ENCODE results near the gene EIF2S2. TPM values are rescaled to one million over a fixed set of nuclear protein-coding genes. Genes with fewer than 3 reads are reported as not detected.

The EIF2S2 gene
- total and polyA plus RNA-seq, 2 experiments from 2014 or later: 109 to 138 TPM

GRCh38 chr20:34049897-34050695, 61.9 kb downstream of the EIF2S2 start:
- H3K9me2 ChIP-seq (ENCODE audit: insufficient read depth): no peaks in the 10 kb centered on the region
- no peak overlapping the region for H3K27ac ChIP-seq
- DNase-seq: no peak
- no peaks in the 10 kb centered on the region for H3K36me3 ChIP-seq (ENCODE audit: low read depth)
- no peaks in the 10 kb centered on the region for H3K9me3 ChIP-seq (ENCODE audit: low read depth)
- in situ Hi-C loops (cut with MboI): no loop called here
- H3K4me2 ChIP-seq (ENCODE audit: unreplicated experiment): no peak overlapping the region
- 72 to 73% methylated on average over 4 of the region's 4 CpGs for WGBS, 2 experiments (ENCODE audit: low coverage in 1 of 2, low lambda C conversion rate in 2 of 2, missing lambda C conversion rate in 2 of 2)
- H4K20me1 ChIP-seq (ENCODE audit: insufficient read depth): 0 out of 2 replicates have a peak, but pooled peaks cover 13% of the 10 kb centered on the region
- H3F3A ChIP-seq (ENCODE audit: insufficient read depth): no peaks in the 10 kb centered on the region
- H3K9ac ChIP-seq: no peak overlapping the region
- no peak overlapping the region for H3K4me3 ChIP-seq
- TF ChIP-seq EZH2phosphoT487 (IDR thresholded peaks at IDR 0.05; ENCODE audit: insufficient read depth, low read depth) (no peak), EZH2 (IDR thresholded peaks at IDR 0.05; ENCODE audit: insufficient read depth, poor library complexity, severe bottlenecking) (no peak)
- no peaks in the 10 kb centered on the region for H3K4me1 ChIP-seq (ENCODE audit: insufficient read depth)
- H2AFZ ChIP-seq: no peak overlapping the region
- H3K27me3 ChIP-seq (replicated peaks; ENCODE audit: insufficient read depth): no peaks in the 10 kb centered on the region
- peaks cover 98% of the 10 kb centered on the region for H3K79me2 ChIP-seq (ENCODE audit: insufficient read depth)

- DNase-seq: no peak
- Histone ChIP-seq H3F3A (ENCODE audit: insufficient read depth) (no peaks in the 10 kb centered on the region), H3K4me1 (ENCODE audit: insufficient read depth) (no peaks in the 10 kb centered on the region), H3K36me3 (ENCODE audit: low read depth) (no peaks in the 10 kb centered on the region), H3K9me3 (ENCODE audit: low read depth) (no peaks in the 10 kb centered on the region), H3K27me3 (replicated peaks; ENCODE audit: insufficient read depth) (no peaks in the 10 kb centered on the region), H3K4me3 (no peak overlapping the region), H4K20me1 (ENCODE audit: insufficient read depth) (0 out of 2 replicates have a peak, but pooled peaks cover 17% of the 10 kb centered on the region), H3K9ac (no peak overlapping the region), H3K9me2 (ENCODE audit: insufficient read depth) (no peaks in the 10 kb centered on the region), H3K4me2 (ENCODE audit: unreplicated experiment) (no peak overlapping the region), H3K27ac (no peak overlapping the region), H3K79me2 (ENCODE audit: insufficient read depth) (peaks cover 98% of the 10 kb centered on the region), H2AFZ (no peak overlapping the region)
- 93 to 97% methylated on average over 1 of the region's 1 CpG for WGBS, 2 experiments (ENCODE audit: low coverage in 1 of 2, low lambda C conversion rate in 2 of 2, missing lambda C conversion rate in 2 of 2)
- TF ChIP-seq EZH2 (IDR thresholded peaks at IDR 0.05; ENCODE audit: insufficient read depth, poor library complexity, severe bottlenecking) (no peak), EZH2phosphoT487 (IDR thresholded peaks at IDR 0.05; ENCODE audit: insufficient read depth, low read depth) (no peak)
- in situ Hi-C loops (cut with MboI): no loop called here
Measured at GRCh38 chr20:34049389-34049788, 62.7 kb downstream of the EIF2S2 start.

GRCh38 chr20:34047917-34048316, 64.1 kb downstream of the EIF2S2 start:
- DNase-seq: no peak
- no peaks in the 10 kb centered on the region for H3K36me3 ChIP-seq (ENCODE audit: low read depth)
- H3K4me2 ChIP-seq (ENCODE audit: unreplicated experiment): no peak overlapping the region
- H3F3A ChIP-seq (ENCODE audit: insufficient read depth): no peaks in the 10 kb centered on the region
- H3K4me3 ChIP-seq: no peak overlapping the region
- H3K4me1 ChIP-seq (ENCODE audit: insufficient read depth): no peaks in the 10 kb centered on the region
- H3K27ac ChIP-seq: no peak overlapping the region
- no peak for TF ChIP-seq EZH2phosphoT487 (IDR thresholded peaks at IDR 0.05; ENCODE audit: insufficient read depth, low read depth)
- no peak for TF ChIP-seq EZH2 (IDR thresholded peaks at IDR 0.05; ENCODE audit: insufficient read depth, poor library complexity, severe bottlenecking)
- H3K9ac ChIP-seq: no peak overlapping the region
- in situ Hi-C loops (cut with MboI): no loop called here
- no peaks in the 10 kb centered on the region for H3K9me2 ChIP-seq (ENCODE audit: insufficient read depth)
- WGBS, 2 experiments (ENCODE audit: low coverage in 1 of 2, low lambda C conversion rate in 2 of 2, missing lambda C conversion rate in 2 of 2): 61 to 66% methylated on average over 4 of the region's 4 CpGs
- H3K79me2 ChIP-seq (ENCODE audit: insufficient read depth): peaks cover 99% of the 10 kb centered on the region
- no peak overlapping the region for H2AFZ ChIP-seq
- 0 out of 2 replicates have a peak, but pooled peaks cover 17% of the 10 kb centered on the region for H4K20me1 ChIP-seq (ENCODE audit: insufficient read depth)
- no peaks in the 10 kb centered on the region for H3K27me3 ChIP-seq (replicated peaks; ENCODE audit: insufficient read depth)
- no peaks in the 10 kb centered on the region for H3K9me3 ChIP-seq (ENCODE audit: low read depth)

GRCh38 chr20:34047010-34047687, 64.9 kb downstream of the EIF2S2 start:
- Histone ChIP-seq H3K4me2 (ENCODE audit: unreplicated experiment) (no peak overlapping the region), H2AFZ (no peak overlapping the region), H3K9me2 (ENCODE audit: insufficient read depth) (no peaks in the 10 kb centered on the region), H3K36me3 (ENCODE audit: low read depth) (no peaks in the 10 kb centered on the region), H3F3A (ENCODE audit: insufficient read depth) (no peaks in the 10 kb centered on the region), H3K27ac (no peak overlapping the region), H3K79me2 (ENCODE audit: insufficient read depth) (peaks cover 99% of the 10 kb centered on the region), H3K4me1 (ENCODE audit: insufficient read depth) (no peaks in the 10 kb centered on the region), H3K9ac (no peak overlapping the region), H3K27me3 (replicated peaks; ENCODE audit: insufficient read depth) (no peaks in the 10 kb centered on the region), H4K20me1 (ENCODE audit: insufficient read depth) (0 out of 2 replicates have a peak, but pooled peaks cover 17% of the 10 kb centered on the region), H3K4me3 (no peak overlapping the region), H3K9me3 (ENCODE audit: low read depth) (no peaks in the 10 kb centered on the region)
- in situ Hi-C loops (cut with MboI): no loop called here
- TF ChIP-seq EZH2 (IDR thresholded peaks at IDR 0.05; ENCODE audit: insufficient read depth, poor library complexity, severe bottlenecking) (no peak), EZH2phosphoT487 (IDR thresholded peaks at IDR 0.05; ENCODE audit: insufficient read depth, low read depth) (no peak)
- WGBS, 2 experiments (ENCODE audit: low coverage in 1 of 2, low lambda C conversion rate in 2 of 2, missing lambda C conversion rate in 2 of 2): 97 to 98% methylated on average over 7 of the region's 7 CpGs
- DNase-seq: no peak

Measured in GM23248 (cell line).